HG03432 (cell line): ENCODE results near the gene RALY.
"Not testable (repeated sequence)": the region's sequence is repeated elsewhere in the genome, so short reads cannot be mapped to it uniquely, and the experiment has no call there.

Source experiments
- ATAC-seq: cut with Tn5 transposase; IDR thresholded peaks from one replicate; pipeline ENCODE4 v1.9.1; 2021; ENCODE audit warnings: mild to moderate bottlenecking, moderate library complexity; ENCODE audit not compliant: unreplicated experiment

RALY gene

DNA sequence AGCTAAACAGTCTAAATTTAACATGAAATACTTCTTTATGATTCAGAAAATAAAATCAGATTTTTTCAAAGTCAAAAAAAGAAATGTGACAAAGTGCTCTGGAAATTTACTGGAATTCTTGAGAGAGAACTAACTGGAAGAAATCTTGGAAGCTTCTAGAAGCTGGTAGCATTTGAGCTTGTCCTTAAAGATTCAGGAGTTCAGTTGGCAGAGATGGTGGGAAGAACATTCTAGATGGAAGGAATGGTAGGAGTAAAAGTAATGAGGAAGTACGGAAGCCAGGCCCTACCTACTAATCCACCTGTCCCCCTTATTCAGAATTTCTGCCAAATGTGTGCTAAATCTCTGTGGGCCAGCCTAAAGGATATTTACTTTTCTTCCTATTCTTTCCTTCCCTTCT is 21.2 kb downstream of the RALY start:
- no peak for ATAC-seq

DNA sequence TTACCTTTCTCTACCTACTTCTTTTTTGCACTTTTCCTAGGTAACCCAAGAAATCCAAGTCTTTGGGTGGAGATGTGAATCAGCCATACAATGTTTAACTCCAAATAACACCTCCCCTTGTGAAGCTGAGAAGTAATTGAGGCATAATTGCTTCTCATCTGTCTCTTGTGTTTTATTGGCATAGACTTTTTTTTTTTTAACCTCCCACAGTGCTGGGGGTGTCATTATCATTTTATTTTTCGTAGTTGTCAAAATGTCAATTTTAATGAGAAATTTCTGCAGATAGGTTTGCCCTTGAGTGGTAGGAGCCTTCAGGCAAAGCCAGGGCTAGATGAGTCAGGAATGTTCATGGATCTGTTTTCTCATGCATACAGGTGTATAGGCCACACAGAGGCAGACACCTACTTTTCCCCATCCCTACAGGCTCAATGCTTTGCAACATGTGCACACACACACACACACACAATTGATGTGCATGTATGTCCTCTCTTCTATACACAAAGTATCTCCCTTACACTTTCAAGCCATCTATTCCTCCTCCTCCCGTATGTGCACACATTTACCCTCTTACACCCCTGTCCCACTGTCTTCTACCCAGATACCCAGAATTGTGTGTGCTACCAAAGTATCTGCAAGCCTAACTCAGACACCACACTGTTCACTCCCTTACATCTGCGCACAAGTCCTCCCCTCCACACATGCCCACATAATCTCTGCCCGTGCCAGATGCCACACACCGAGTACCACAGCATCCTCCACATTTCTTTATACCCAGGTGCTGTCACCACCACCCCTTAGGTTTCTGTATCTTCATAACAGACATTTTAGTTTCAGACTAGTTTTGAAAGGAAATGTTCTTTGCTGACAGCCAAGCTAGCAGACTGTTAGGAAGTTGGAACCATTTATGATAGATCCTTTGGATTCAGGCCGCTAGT is 22.0 kb downstream of the RALY start:
- ATAC-seq = no peak

DNA sequence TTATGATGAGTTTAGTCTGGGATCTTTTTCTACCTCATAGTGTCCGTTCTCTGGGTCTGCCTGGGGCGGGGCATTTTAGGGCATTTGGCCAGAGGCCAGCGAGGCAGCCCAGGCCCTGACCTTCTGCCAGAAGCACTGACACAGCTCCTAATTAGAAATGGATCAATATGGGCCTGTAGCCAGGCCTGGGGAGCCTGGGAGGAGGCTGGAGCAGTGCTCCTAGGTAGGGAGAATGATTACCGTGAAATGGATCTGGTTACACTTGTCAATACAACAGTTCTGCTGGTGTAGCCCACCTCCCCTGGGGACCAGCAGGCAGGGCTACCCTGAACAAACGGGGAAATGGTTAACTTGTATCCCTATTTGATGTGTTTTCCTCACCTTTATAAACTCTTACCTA is 23.0 kb downstream of the RALY start:
- no peak for ATAC-seq

GRCh38 chr20:34017610-34018009 is 23.9 kb downstream of the RALY start:
- no peak for ATAC-seq

DNA sequence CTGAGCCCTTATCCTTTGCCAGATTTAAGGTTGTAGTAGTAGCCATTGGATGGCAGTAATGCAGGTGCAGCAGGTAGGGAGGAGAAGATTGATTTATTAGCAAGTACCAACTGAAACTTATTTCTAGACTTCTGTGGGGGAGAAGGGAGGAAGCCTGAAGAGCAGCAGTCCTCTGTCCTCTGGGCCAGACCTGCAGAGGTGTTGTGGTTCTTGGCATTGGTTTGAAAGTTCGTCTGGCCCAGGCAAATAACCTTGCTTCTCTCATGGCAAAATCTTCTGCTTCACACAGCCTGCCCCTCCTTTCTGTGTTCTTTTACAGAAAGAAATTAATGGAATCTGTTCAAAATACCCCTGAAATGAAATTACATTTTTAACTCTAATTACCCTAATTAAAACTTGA is 24.5 kb downstream of the RALY start:
- no peak for ATAC-seq

GRCh38 chr20:34022151-34022838 is 28.6 kb downstream of the RALY start:
- peak; percentile 56 for ATAC-seq

DNA sequence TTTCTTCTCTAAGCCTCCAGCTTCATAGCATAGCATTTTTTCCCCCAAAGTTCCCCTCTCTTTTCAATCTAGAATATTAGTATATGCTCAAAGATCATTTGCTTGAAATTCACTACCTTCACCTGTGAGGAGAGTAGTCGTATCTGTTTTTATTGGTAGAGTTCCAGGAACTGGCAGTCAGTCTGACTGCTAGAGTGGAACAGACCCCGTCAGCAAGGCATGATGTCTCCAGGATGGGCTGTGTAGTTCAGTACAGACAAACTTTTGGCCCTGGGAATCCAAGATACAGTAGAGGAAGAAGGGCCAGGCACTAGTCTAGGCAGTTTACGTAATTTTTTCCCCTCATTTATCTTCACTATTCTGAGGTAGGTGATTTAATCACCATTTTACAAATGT is 29.1 kb downstream of the RALY start:
- ATAC-seq = no peak

DNA sequence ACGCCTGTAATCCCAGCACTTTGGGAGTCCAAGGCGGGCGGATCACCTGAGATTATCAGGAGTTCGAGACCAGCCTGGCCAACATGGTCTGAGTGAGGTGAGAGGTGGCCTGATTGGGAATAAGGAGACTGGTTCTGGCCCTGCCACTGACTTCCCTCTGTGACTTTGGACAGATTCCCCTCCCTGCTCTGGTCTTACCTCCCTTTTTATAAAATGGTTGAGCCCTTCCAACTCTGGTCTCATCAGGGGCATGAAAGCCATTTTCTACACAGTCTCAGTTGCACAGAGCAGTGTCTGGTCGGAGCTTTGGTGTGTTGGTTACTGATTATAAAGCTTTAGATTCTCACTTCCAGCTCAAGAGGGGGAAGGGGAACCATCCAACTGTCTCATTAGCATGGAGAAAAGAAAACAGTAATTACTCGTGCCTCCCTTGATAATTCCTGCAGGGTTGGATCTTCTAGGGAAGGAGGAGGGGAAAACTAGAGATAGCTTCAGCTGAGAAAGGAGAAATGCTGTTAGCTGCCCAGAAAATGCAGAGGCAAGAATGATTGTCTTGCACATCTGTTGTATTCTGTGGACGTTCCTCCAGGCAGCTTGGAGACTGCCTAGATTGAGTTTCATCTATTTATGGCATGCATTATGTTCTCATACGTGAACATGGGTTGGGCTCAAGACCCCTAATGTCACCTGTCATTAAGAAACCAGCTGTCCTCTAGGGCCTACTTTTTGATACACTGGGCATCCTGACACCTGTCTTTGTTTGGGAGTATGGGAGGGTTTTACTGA is 30.4 kb downstream of the RALY start:
- no peak for ATAC-seq

DNA sequence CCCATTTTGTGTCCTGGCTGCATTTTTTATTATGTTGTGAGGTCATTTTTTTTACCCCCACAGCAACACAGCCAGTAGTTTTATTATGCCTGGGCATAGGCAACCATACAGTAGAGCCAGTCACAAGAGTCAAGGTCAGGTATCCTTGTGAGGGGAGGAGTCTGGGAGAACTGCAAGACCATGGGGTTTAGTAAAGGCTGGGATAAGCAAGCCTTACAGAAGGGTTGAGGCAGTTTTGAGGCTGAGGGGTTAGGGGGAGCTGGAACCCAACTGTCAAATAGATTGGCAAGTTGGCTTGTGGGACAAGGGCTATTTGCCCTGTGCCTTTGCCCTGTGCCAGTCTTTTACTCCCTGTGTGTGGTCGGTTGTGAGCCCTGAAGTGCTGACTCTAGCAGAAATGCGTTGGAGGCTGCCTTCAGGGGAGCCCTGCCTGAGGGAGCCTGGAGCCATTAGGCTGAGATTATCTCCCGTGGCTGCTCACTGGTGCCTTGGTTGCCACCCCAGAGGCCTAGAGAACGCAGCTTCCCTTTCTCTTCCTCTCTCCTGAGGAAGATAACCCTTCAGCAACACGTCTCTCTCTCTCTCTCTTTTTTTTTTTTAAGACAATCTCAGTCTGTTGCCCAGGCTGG is 31.1 kb downstream of the RALY start:
- ATAC-seq = no peak

GRCh38 chr20:34028013-34028412 is 34.3 kb downstream of the RALY start:
- not testable (repeated sequence) for ATAC-seq

- ATAC-seq = no peak
Observed at GRCh38 chr20:34029415-34029814, 35.7 kb downstream of the RALY start.

DNA sequence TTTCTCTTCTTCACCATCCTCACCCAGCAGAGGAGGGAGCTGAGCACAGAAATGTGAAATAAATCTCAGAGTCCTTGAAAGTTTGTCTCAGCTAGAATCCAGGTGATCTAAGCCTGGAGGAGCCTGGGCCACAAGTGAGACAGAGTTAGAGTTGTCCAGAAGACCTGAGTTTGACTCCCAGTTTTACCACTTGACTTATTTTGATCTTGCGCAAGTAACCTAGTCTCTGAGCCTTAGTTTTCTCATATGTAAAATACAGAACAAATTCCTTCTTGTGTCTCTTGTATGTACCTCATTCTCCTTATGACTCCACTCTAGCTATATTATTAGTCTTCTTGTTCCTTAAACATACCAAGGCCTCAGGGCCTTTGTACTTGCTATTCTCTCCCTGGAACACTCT is 36.7 kb downstream of the RALY start:
- ATAC-seq = no peak

- no peak for ATAC-seq
Observed at GRCh38 chr20:34033903-34034302, 40.2 kb downstream of the RALY start.

DNA sequence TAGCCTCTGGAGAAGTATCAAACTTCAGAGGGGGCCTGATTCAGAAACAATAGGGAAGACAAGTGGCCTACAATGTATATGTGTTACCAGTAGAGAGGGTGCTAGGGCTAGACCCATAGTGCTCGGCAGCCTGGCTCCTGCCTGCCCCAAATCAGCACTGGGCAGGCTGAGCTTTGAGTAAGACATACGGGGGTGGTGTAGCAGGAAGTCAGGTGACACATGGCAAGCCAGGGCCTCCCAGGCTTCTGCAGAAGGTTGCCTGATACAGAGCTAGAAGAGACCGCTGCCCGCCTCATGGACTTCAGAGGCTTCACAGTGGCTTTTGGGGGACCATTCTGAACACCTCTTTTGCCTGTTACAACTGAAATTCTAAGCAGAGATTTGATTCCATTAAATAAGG is 43.4 kb downstream of the RALY start:
- ATAC-seq = no peak

DNA sequence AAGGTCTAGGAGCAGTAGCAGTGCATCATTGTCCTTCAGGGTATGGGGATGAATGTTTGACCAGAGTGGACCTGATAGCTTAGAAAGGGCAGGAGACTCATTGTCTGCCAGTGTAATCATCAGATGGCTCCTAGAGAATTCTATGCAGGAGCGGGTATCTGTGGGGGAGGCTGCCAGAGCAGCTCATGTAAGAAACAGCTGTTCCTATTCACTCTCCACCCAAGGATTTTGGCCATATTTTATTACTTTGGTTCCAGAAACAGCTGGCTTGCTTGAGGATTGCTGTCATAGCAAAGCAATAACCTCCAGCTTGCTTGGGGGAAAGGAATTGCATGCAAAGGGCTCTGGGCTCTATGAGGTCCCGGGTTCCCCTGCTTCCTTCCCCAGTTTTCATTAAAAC is 44.1 kb downstream of the RALY start:
- no peak for ATAC-seq

DNA sequence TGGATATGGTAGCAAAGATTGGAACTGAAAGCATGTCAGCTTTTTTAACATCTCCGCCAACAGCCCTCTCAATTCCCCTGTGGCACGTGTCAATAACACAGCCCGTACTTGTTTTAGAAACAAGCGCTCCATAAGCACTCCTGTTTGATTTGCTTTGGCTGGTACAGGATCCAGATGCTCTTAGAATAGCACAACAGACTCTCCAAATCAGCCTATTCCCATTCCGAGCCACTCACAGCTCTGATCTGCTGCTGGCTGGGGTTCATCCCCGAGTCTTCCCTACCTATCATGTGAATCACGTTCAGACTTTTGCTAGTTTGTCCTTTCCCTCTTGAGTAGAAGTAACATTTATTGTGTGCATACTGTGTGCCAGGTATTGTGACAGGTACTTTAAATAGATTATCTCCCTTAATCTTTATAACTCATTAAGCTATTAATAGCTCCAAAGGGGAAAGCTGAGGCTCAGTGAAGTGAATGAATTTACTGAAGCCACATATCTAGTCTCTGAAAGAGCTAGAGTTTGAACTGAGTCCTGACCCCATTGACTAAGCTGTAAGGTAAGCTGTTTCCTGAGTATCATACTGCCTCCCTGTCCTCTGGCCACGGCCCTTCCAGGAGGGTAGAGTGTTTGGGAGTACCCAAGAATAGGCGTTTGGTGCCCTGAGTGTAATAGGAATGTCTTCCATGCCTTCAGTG is 46.7 kb downstream of the RALY start:
- no peak for ATAC-seq

DNA sequence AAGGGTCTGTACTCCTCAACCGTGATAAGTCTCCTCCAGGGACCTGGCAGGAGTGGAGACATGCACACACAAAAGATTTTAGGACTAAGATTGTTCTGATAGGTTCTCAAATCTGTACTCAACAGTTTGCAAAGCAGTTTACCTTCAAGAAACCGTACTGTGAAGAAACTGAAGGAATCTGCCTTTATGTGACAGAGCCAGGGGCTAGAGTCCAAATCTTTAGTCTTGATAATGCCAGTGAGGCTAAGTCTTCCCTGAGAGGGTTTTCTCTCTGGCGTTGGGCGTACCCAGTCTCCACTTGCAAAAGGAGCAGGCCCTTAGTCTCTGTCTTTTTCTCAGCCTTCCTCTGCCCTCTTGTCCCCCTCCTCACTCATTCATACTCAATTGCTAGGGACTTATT is 47.5 kb downstream of the RALY start:
- ATAC-seq = no peak

GRCh38 chr20:34042262-34042661 is 48.6 kb downstream of the RALY start:
- ATAC-seq = no peak

DNA sequence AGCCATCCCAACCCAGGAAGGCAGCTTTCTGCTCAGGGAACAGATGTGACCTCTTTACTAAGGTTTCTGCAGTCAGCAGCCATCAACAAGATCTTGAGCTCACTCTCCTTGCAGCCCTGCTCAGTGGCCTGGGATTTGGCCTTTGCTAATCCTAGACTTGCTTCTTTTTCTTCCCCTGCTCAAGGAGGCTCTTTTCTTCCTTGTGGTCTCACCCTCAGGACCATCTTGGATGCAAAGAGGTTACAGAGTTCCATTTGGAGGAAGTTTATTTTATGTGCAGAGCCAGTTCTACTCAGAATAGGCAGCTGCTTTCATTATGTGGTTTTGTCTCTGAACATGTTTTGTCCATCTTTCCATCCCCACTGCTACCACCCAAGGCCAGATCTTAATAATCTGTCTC is 49.3 kb downstream of the RALY start:
- ATAC-seq = no peak

- ATAC-seq = no peak
Observed at GRCh38 chr20:34045294-34045693, 51.6 kb downstream of the RALY start.
